Urinary bladder (tissue), 4 donors: ENCODE results near the gene RGP1. TPM values are rescaled to one million over a fixed set of nuclear protein-coding genes. Genes with fewer than 3 reads are reported as not detected.
A peak's percentile ranks its signal among the peaks of the same experiment; 100 is the strongest.

Experiments used
- DNase-seq: peaks from one replicate; pipeline ENCODE4 v3.0.0-alpha.2; 2015; ENCODE audit errors: extremely low spot score
- H3K27ac ChIP-seq: one replicate; pipeline ENCODE4 v1.5.1; 2013; ENCODE audit warnings: low read depth, mild to moderate bottlenecking, moderate library complexity
- H3K36me3 ChIP-seq: one replicate; pipeline ENCODE4 v1.6.1; 2013; ENCODE audit warnings: mild to moderate bottlenecking, moderate library complexity; ENCODE audit not compliant: insufficient read depth
- H3K4me1 ChIP-seq: one replicate; pipeline ENCODE4 v1.6.1; 2013; ENCODE audit warnings: mild to moderate bottlenecking, moderate library complexity; ENCODE audit not compliant: insufficient read depth
- H3K4me3 ChIP-seq: one replicate; pipeline ENCODE4 v1.5.1; 2013; ENCODE audit warnings: low read depth, low read length
- WGBS: extraction: QIAGEN DNeasy Blood & Tissue Kit; methylation state at CpG from one replicate; pipeline ENCODE4 v1.1.7; 2013; 5-methylcytosine and 5-hydroxymethylcytosine counted together
- polyA plus RNA-seq: library from polyadenylated mRNA; stranded (reverse); fragments of 200-250 nt; gene quantifications from one replicate; pipeline ENCODE4 v1.2.3, GENCODE V29; 2013
- total RNA-seq: library from RNA; depleted of rRNA; stranded (reverse); fragments of >200 nt; gene quantifications from one replicate; pipeline ENCODE4 v1.2.3, GENCODE V29; 2014
- donor health status: healthy with polysubstance abuse.
- donor health status: healthy.

The RGP1 gene
- total and polyA plus RNA-seq, 2 donors: 12.1 to 16.7 TPM

DNA sequence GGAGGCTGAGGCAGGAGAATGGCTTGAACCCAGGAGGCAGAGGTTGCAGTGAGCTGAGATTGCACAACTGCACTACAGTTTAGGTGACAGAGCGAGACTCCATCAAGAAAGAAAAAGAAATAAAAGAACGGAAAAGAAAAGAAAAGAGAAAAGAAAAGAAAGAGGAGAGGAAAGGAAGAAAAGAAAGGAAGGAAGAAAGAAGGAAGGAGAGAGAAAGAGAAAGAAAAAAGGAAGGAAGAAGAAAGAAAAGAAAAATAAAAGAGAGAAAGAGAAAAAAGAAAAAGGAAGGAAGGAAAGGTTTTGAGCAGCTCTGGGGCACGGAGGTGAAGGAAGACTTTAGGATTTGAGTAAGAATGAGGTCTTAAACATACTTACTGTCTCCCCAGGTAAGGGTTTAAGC is 35.5 kb upstream of the RGP1 start:
- no peak for DNase-seq
- Histone ChIP-seq H3K4me3 (no peak overlapping the region), H3K4me1 (no peaks in the 10 kb centered on the region), H3K27ac (no peak overlapping the region), H3K36me3 (peaks cover 19% of the 10 kb centered on the region)
- 88% methylated on average over 3 of the region's 3 CpGs for WGBS

DNA sequence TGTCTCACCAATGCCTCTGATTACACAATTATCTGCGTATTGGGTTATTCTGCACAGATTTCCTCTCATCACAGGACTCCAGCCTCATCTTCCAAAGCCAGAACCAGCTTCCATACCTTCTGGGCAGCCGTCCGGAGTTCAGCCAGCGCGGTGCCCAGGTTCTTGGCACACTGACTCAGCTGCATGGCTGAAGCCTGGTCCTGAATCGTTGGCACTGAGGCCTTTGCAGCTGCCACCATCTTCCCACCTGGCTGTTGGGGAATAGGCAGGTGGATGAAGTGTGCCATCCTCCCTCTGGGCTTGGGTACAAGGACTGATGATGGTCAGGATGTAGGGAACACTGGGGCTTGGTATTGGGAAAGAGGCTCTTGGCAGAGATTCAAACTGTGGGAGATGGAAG is 35.0 kb upstream of the RGP1 start:
- DNase-seq: no peak
- Histone ChIP-seq H3K27ac (no peak overlapping the region), H3K36me3 (peaks cover 23% of the 10 kb centered on the region), H3K4me1 (no peaks in the 10 kb centered on the region), H3K4me3 (no peak overlapping the region)
- 92% methylated on average over 6 of the region's 6 CpGs for WGBS

DNA sequence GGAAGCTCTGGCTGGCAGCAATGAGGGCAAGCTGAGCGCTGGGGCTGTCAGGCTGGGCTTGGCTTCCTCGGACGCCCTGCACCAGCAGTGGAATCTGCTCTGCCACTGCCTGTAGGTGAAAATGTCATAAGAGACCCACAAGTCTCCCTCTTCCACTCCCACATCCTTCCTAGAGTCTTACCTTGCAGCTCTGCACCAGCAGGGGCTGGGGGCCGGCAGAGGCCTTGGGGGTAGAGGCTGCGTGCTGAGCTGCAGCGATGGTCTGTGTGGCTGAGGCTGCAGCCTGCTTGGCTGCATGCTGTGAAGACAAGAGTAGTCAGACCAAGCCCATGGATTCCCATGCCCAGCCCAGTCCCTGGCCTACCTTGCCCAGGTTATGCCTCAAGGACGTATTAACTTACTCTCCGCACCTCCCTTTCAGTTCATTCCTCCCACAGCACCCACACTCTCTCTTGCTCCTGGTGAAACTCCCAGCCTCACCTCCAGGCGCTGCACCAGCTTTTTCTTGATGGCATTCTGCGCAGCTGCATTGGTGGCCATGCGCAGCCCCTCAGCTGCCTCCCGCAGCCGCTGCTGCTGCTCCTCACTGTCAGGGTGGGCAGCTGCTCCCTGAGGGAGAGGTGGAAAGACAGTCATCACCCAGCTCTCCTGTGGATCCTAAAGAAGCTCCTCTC is 34.4 kb upstream of the RGP1 start:
- 91% methylated on average over 13 of the region's 13 CpGs for WGBS
- no peak overlapping the region for H3K27ac ChIP-seq
- no peaks in the 10 kb centered on the region for H3K4me1 ChIP-seq

DNA sequence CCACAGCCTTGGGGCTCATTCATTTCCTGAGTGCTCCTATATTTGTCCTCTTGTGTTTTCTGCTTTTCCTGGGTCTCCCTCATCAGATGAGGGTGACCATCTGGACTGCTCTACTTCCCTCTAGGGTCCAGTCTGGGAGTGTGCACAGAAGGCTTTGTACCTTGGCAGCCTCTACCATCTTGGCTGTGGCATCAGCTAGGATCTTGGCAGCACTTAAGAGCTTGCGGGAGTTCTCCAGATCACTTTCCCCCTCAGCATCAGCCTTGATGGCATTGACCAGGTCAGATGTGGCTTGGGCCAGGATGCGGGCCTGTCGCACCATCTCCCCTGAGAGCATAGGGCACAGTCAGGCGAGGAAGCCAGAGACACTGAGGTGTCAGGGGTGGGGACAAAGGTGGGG is 32.9 kb upstream of the RGP1 start:
- Histone ChIP-seq H3K4me3 (no peak overlapping the region), H3K4me1 (no peaks in the 10 kb centered on the region), H3K36me3 (peaks cover 23% of the 10 kb centered on the region), H3K27ac (no peak overlapping the region)
- DNase-seq: no peak
- WGBS: 81% methylated on average over 4 of the region's 4 CpGs

More for the DNA sequence above, 34.4 kb upstream of the RGP1 start:
- DNase-seq: no peak
- no peak overlapping the region for H3K4me3 ChIP-seq
- H3K36me3 ChIP-seq: peaks cover 23% of the 10 kb centered on the region

DNA sequence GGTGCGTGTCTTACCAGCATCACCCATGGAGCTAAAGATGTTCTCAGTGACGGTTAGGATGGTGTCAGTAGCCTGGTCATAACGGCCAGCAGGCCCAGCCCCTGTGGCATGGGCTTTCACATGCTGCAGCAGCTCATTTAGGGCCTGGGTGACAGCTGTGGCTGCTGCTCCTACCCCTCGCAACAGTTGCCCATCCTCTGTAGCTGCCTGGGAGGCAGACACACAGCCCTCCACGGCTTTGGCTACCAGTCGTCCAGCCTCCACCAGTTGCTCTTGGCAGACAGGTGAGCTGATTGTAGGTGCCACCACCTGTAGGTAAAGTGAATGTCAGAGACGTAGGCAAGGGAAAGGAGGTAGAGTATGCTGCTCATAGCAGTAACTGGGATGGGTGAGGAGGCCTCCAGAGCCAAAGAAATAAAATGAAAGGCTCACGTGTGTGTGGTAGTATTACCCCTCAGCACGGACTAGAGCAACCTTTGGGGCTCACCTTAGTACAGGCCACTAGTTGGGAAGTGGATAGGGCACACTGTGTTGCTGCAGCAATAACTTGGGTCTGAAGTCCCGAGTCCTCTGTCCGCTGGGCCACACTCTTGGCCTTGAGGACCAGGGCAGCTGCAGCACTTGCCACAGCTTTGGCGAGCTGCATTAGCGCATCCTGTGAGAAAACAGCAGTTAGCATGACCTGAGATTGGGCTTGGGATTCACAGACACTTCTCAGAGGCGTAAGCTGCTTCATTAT is 31.8 kb upstream of the RGP1 start:
- WGBS: 89% methylated on average over 14 of the region's 14 CpGs
- H3K4me1 ChIP-seq: no peaks in the 10 kb centered on the region
- no peak overlapping the region for H3K27ac ChIP-seq
- no peak overlapping the region for H3K4me3 ChIP-seq
- H3K36me3 ChIP-seq: peaks cover 20% of the 10 kb centered on the region
- no peak for DNase-seq

DNA sequence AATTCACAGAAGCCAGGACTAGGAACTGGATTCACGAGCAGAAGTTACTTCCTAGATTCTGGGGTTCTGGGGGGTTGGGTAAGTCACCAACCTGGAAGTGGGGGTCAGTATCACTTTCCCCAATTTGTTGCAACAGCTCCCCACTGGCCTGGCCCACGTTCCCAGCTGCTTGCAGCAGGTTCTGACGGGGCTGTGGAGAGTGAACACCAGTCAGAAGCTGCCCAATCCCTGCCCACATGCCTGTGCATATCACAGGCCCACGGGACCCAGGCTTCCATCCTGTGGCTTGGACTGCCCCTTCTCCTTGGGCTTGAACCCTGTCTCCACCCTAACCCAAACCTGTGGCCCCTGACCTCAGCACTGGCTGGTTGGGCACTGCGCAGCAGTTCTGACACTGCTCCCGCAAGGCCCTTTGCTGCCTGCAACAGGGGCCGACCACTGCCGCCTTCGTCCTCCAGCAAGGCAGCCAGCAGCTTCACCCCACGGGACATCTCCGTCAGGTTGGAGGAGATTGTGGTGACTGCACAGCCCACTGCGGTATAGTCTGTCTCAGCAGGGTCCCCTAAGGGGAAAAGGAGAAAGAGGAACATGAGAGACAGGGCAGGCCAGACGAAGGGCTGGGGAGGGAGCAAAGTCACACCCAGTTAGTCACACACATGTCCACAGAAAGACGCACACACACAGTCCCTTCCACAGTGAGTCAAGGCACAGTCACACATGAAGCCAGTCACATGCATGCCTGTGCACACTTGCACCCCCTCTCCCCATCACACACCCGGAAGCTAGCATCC is 30.2 kb upstream of the RGP1 start:
- no peak for DNase-seq
- 86% methylated on average over 15 of the region's 15 CpGs for WGBS
- H3K27ac ChIP-seq: no peak overlapping the region
- no peak overlapping the region for H3K4me3 ChIP-seq
- no peaks in the 10 kb centered on the region for H3K4me1 ChIP-seq
- peaks cover 10% of the 10 kb centered on the region for H3K36me3 ChIP-seq

DNA sequence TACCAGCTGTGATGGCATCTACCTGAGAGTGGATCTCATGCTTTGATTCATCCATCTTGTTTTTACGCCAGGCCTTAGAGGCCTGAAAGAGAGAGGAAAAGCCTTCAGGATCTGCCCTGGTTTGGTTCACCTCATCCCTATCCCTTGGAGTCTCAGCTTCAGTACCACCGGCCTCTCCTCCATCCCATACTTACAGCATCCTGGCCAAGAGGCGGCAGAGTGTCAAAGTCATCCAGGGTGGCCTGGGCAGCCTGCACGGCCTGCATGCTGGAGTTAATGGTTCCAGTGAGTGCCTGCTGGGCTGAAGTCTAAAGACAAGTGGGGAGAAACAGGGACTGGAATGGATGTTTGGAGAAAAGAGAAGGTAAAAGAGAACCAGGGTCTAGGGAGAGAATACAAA is 29.5 kb upstream of the RGP1 start:
- no peaks in the 10 kb centered on the region for H3K4me1 ChIP-seq

DNA sequence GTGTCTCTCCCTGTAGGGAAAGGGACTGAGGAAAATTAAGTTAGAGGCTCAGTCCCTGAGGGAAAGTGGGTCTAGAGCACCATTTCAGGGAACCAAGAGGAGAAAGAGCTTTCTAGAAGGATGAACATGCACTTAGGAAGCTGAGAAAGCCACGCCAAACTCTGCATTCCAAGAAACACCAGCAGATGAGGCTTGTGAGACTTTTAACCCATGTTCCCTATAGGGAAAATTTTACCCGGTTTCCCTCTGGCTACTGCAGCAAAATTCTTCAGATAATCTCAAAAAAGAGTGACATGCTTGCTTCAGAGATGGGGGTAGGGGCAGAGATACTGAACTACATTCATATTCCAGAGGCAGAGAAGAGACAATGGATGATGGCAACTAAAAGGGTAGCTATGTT is 25.7 kb upstream of the RGP1 start:
- 85% methylated on average over 2 of the region's 2 CpGs for WGBS
- Histone ChIP-seq H3K27ac (no peak overlapping the region), H3K4me1 (no peaks in the 10 kb centered on the region), H3K4me3 (no peak overlapping the region), H3K36me3 (peaks cover 4% of the 10 kb centered on the region)
- no peak for DNase-seq

More for the DNA sequence above, 29.5 kb upstream of the RGP1 start:
- Histone ChIP-seq H3K36me3 (peaks cover 6% of the 10 kb centered on the region), H3K27ac (no peak overlapping the region), H3K4me3 (no peak overlapping the region)
- no peak for DNase-seq
- 92% methylated on average over 4 of the region's 4 CpGs for WGBS

DNA sequence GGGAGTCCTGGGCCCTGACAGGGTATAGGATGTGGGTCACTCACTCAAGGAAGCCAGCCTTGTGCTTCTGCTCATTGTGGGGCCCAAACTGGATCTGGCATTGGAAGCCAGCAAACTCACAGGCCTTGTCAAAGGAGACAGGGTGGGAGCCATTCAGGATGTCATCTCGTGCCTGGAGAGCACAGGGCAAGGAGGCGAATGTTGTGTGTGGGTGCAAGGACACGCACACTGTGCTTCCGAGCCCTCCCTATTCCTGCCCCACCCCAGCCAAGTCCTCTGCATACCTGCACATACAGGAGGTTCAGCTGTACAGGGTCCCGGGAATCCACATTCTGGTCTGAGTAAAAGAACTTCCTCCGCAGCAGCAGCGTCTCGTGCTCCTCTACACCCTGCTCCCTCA is 25.2 kb upstream of the RGP1 start:
- peaks cover under 1% of the 10 kb centered on the region for H3K36me3 ChIP-seq

DNA sequence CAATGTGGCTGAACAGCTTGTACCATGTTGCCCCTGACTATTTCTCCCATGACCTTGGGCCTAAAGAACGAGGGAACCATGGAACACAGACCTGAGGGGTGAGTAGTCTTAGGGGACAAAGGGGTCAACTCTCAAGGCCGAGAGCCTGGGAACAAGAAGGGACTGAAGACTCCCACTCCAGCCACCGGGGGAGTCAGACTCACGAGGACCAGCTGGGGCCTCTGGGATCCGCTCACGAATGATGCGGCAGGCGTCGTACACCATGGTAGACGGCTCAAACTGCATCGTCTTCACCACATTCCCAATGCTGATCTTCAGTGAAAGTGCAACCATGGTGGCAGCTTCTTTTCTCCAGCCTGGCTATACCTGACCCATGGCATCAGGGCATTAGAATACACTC is 23.7 kb upstream of the RGP1 start:
- H3K4me1 ChIP-seq: peaks cover 2% of the 10 kb centered on the region
- 91% methylated on average over 11 of the region's 11 CpGs for WGBS
- no peak for DNase-seq
- no peak overlapping the region for H3K4me3 ChIP-seq
- no peaks in the 10 kb centered on the region for H3K36me3 ChIP-seq
- H3K27ac ChIP-seq: no peak overlapping the region

More for the DNA sequence above, 25.2 kb upstream of the RGP1 start:
- H3K4me1 ChIP-seq: no peaks in the 10 kb centered on the region
- H3K27ac ChIP-seq: no peak overlapping the region
- WGBS: 95% methylated on average over 8 of the region's 8 CpGs
- H3K4me3 ChIP-seq: no peak overlapping the region
- DNase-seq: no peak

DNA sequence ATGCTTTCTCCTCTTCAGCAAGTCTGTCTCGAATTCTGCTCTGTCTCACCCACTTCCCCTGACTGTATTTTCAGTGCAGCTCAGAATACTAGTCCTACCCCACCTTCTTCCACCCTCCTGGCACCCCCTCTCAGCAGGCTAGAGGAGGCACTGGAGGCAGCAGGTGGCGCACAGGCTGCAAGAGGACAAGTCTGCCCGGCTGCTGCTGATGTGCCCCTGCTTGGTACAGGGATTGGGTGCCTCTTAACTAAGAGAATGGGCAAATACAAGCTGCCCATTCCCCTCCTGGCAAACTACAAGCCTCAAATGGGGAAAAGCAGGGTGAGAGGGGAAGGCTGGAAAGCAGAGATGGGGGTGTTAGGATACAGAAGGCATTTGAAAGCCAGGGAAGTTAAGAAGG is 22.2 kb upstream of the RGP1 start:
- no peak for DNase-seq
- Histone ChIP-seq H3K27ac (no peak overlapping the region), H3K4me1 (peaks cover 4% of the 10 kb centered on the region), H3K4me3 (no peak overlapping the region), H3K36me3 (no peaks in the 10 kb centered on the region)
- 38% methylated on average over 3 of the region's 3 CpGs for WGBS

DNA sequence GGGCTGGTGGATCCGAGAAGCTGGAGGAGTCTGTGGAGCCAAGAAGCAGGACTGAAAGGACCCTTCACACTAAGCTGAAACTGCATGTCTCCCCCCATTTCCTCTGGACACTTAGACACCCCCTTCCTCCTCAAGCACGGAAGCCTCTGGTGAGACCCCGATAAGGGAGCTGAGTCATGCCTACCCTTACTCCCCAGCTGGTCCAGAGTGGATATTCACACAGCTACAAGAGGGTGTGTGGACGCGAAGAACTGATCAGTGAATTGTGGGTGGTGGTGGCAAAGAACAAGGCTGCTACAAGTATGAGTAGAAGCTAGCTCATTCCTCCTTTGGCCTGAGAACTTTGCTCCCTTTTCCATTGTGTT is 21.4 kb upstream of the RGP1 start:
- 15% methylated on average over 5 of the region's 5 CpGs for WGBS

DNA sequence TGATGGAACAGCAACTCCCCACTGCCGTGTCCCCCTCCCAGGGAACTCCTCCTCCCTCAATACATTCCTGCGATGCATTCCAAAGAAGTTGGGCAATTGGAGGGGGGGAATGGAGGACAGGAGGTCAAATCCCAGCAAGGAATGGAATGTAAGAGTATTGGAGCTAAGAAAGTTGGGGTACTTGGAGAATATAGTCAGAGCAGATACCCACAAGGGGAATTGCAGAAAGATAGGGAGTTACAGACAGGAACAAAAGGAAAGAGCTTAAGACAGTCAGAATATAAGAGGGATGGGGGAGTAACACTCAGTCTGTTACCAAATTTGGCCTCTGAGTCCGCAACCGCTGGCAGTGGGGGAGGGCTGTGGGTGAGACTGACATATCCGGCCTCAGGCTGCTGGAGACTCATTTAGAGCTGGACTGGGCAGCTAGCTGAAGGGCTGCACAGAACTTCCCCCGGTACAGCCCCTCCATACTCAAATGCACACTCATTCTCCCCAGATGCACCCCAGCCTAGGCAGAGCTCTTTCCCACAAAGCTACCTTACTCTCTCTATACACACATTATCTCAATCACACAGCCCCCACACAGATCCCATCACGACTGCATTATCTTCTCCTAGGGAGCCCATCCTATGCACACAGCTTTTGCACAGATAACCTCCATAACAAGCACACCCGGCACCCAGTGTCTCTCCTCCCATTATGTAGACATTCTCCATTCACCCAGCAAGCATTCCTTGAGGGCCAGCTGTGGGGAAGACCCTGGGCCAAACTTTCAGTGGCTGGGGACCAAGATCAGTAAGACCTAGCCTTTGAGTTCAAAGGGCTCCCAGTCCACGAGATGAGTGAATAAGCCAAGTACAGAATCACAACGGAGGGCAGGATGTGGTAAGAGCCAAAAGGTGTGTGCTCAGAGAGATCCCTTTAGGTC is 20.8 kb upstream of the RGP1 start:
- Histone ChIP-seq H3K27ac (peak overlapping the region; percentile 42), H3K4me3 (peak overlapping the region; percentile 1), H3K4me1 (peaks cover 4% of the 10 kb centered on the region), H3K36me3 (no peaks in the 10 kb centered on the region)
- DNase-seq: peak; percentile 37
- WGBS: 6% methylated on average over 10 of the region's 10 CpGs

More for the DNA sequence above, 21.4 kb upstream of the RGP1 start:
- H3K27ac ChIP-seq: peak overlapping the region; percentile 42
- no peak for DNase-seq
- H3K4me3 ChIP-seq: no peak overlapping the region
- H3K36me3 ChIP-seq: no peaks in the 10 kb centered on the region
- peaks cover 4% of the 10 kb centered on the region for H3K4me1 ChIP-seq
